Measurements from ENCODE around the gene PNPLA8.
"Not testable (repeated sequence)": the region's sequence is repeated elsewhere in the genome, so short reads cannot be mapped to it uniquely, and the experiment has no call there.

PNPLA8 gene

DNA sequence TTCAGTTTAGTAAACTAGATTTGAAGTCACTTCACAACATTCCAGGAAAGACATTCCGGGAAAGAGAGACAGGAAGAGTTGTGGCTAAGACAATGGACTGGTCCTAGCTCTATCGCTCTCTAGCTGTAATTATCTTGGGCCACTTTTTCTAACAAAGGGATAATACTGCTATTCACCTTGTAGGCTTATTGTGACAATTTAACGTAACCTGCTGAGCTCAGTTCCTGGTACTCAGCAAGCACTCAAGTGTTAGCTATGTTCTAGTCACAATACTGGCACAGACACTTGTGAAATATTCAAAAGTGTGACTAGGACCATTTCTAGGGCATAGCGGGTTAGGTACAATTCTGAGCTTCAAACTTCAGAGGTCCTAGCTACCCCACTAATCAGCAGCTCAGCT lies 57.7 kb downstream of the PNPLA8 start:
- DNase-seq = no peak

DNA sequence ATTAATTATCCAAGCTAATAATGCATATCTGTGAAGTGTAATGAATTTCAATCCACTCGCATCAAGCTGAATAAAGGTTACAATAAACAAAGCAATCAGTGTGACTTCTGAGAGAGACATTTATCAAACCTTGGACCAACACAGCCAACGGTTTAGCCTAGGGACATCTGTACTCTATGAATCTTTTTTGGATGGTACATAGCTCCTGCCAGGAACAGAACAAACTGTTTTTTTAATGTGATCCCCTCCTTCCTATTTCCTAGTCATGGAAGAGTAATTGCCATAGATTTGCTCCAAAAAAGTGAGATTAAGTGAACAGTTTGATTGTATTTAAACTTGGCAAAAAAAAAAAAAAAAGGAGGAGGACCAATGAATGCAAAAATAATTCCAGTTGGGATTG lies 58.5 kb downstream of the PNPLA8 start:
- DNase-seq = no peak

DNA sequence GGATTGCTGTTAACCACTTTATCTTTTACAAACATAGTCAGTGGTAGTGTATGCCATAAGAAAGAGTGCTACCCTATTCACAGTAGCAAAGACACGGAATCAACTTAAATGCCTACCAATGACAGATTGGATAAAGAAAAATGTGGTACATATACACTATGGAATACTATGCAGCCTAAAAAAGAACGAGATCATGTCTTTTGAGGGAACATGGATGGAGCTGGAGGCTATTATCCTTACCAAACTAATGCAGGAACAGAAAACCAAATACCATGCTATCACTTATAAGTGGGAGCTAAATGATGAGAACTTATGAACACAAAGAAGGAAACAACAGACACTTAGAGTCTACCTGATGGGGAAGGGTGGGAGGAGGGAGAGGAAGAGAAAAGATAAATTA lies 59.6 kb downstream of the PNPLA8 start:
- not testable (repeated sequence) for DNase-seq

DNA sequence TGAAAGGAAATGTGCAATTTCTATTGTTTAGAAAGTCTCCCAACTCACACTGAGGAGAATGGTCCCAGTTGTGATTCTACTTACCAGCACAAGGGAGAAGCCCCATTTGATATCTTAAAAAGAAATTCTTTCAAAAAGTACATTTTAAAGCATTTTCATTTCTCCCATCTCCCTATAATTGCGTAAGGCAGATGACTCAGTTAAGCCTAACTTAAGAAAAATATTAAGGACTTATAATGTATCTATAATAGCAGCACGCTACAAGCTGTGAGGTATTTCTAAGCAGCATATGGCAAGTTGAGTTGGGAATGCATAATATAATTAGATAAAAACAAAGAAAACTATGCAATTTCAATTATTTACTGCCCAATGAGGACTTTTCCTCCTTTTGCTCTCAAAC lies 61.2 kb downstream of the PNPLA8 start:
- DNase-seq = no peak

DNA sequence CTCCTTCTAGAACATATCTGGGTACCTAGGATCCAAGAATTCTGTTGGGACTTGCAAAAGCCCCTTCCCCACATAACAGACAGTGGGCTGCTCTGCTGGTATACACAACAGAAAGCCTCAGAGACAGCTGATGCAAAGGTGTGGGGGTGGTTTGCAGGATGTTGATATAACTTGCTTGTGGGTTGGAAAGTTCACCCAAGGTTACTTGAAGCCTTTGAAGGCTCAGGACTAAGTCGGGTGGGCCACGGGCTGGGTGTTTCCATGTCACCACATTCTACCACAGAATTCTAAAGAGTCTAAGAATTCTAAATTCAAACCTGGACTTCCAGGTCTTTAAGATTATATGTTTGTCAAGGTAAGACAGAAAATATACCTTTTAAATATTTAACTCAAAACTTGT lies 62.3 kb downstream of the PNPLA8 start:
- DNase-seq = no peak

DNA sequence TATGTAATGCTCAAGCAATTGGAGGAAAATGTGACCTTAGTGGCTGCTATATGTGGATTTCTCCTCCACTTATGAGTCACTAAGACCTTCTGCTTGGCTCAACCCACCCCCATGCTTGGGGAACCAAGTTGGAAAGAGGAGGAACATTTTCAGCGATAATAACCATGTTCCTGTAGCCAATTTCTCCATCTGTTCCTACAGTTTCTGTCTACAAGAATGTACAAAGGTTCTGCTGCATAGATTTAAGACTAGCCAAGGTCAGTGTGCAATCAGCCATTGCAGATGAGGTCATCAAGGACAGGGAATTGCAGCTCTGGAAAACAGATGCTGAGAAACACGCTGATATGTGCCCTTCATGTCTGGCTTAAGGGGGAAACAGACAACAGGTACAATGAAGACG lies 64.1 kb downstream of the PNPLA8 start:
- peak; percentile 96 for DNase-seq

DNA sequence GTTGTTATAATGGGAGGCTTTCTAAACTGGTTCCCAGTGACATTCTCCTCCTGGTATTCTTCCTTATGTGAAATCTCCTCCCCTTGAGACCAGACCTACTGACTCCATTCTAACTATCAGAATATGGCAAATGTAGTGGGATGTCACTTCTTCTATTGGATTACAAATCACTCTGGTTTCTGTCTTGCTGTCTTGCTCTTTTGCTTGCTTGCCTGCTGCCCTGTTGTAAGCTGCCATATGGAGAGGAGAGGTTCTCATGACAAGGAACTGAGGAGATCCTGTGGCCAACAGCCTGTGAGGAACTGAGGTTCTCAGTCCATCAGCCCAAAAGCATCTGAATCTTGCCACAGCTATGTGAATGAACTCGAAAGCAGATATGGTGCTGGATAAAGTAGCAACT lies 65.0 kb downstream of the PNPLA8 start:
- DNase-seq = peak; percentile 73

DNA sequence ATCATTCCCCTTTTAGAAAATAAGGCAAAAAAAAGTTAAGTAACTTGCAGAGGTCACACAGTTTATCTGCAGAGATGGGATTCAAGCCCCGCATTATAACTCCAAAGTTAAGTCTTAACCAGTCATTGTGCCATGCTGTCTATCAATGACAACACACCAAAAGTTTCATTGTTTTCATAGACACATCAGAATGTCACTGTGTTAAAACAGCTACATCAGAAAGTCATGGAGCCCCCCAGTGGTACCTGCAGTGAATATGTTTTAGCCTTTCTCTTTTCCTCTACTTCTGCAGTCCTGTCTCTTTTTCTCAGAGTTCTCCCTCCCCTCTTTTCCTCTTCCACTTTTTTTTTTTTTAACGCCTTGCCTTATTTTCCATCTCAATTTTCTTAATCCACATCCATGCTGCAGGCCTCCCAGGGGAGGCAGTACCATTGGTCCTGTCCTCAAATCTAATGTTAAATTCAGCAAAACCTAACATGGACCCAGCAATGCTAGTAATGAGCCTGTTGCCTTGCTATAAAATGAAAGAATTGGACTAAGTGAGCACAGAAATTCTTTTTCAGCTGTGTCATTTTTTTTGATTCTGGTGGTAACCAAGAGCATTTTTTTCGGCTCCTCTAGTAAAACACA lies 65.9 kb downstream of the PNPLA8 start:
- DNase-seq = peak; percentile 84

DNA sequence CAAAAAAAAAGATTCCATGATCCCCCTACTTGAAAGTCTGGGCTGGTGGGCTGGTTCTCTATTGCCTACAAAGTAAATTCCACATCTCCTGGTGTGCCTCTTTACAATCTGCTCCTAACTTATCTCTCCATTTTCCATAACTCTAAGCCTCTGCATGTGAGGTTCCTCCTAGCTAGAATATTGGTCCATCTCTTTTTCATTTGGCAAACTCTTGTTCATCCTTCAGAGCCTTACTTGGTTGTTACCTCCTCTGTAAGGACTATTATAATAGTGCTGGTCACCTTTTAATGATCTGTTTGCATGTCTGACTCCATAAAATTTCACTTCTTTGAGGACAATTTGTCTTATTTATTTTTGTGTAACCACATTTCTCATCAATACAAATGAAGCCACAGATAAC lies 68.1 kb downstream of the PNPLA8 start:
- no peak for DNase-seq

DNA sequence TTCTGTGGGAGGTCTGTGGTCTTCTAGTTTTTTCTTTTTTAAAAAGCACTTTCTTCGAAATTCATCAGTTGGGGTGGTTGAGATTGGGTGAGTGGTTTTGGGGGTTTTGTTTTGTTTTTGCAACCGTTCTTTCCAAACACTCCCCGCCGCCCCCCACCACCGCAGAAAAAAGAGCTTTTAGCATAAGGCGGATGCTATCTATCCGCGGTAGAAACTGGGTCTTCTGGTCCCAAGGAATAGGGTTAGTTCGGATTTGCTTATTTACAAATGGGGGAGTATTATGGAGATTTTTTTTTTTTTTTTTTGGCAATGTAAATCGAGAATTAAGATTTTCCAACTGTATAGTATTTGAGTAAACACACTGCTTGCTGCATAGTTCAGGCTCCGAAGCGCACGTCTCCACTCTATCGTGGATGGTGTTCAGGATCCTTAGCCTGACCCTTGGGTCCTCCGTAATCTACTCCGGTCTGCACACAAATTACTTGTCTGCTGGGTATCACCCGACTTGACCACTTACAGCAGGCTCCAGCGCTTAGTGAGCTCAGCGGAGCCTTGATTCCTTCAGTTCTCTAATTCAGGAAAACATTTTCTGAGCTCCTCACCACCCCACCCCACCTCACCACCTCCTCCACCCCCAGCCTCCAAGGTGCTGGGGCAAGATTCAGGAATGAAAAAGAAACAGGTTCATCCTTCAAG lies 68.9 kb downstream of the PNPLA8 start:
- DNase-seq = no peak

DNA sequence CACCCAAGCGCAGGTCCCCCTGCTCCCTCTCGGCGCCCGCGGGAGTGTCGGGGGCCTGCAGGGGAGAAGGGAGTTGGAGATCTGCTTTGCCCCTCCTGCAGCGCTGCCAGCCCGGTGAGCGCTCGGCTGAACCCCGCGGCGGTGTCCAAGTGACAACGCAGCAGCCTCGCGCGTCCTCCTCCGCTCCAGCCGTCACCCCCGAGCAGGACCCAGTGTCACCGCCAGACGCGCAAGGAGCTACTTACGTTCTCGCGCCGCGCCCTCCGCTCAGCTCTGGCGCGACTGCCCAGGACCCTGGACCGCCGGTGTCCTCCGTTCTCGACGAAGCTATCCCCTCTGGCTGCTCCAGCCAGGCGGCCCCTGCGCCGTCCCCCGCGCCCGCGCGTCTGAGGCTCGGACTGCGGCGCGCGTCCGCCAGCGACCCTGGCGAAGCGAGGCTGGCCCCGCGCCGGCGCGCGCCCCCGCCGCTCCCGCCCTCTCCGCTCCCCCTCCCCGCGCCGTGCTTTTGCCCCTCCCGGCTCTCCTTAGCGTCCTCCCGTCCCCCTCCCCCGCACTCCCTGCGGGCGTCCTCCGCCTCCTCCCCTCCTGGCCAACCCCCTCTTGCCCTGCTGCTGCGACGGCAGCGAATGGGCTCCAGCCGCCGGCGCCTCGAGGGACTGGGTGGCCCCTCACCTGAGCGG lies 69.8 kb downstream of the PNPLA8 start, which contains the start of gene NRCAM:
Gene NRCAM, minus strand, starts transcription at position 439 of the 680 bp plus-strand sequence. CDS start 216,372 bp downstream, outside the sequence.
- peak; percentile 64 for DNase-seq

DNA sequence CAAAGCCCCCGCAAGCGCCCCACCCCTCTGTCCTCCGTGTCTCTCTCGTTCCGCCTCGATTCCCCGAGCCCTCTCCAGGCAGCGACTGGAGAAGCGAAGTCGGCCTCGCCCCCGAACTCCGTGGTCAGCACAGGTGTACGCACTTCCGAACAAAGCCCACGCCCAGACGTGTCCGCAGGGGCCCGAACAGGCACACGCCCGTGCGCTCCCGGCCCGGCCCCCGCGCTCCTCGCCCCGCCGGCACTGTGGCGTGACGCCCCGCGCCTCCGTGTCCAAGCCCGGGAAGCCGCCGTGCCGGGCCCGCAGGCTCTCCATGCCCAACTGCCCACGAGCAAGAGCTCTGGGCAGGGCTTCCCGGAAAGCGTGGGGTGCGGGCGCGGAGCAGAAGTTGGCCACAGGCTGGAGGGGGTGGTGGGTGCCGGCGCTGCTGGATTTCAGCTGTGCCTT lies 70.4 kb downstream of the PNPLA8 start:
- no peak for DNase-seq

DNA sequence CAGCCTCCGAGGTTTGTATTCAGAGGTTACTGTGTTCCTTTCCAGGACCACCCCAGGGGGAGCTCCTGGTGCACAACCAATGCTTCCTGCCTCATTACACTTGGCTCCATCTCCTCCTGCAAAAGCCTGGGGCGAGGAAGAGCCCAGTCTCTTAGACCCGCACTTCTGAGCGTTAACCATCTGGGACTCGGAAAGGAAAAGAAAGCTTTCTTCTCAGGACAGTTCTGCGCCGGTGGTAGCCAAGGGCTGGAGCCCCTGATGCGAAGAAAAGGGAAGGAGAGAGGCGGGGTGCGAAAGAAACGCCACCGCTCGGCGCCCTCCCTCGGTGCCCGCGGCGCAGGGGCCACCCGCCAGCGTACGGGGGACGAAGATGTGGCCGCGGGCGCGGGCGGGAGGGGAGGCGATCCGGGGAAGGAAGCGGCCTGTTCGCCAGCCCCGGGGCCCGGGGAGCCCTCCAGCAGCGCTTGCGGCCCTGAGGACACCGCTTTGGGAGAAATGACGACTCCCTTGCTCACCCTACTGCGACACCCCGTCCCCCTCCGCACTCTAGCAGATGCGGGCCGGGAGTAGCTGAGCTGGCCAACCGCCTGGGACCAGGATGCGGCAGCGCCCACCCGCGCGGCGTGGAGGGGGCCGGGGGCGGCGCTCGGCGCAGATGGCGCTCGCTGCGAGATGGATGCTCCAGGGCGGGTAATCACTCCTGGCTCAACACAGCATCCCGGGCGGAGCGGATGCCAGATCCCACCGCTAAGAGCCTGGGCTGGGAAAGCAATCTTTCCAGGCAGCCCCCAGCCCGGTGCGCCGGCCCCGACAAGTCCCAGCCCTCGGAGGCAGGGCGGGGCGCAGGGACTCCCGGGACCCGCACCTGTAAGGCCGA lies 71.0 kb downstream of the PNPLA8 start:
- DNase-seq = peak; percentile 84

DNA sequence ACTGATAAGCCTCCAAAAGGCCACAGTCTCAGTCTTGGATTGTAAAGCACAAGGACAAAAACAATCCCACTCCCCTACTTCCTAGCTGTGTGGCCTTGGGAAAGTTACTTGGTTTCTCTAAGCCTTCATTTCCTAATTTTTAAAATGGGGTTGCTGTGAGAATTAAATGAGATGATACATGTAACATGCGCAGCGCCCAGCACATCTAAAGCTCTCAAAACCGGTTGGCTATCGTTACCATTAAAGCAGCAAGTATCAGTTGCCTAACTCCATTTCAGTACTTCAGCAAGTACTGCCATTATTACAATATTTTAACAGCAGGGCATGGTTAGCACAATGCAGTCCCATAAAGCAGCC lies 71.6 kb downstream of the PNPLA8 start:
- no peak for DNase-seq

DNA sequence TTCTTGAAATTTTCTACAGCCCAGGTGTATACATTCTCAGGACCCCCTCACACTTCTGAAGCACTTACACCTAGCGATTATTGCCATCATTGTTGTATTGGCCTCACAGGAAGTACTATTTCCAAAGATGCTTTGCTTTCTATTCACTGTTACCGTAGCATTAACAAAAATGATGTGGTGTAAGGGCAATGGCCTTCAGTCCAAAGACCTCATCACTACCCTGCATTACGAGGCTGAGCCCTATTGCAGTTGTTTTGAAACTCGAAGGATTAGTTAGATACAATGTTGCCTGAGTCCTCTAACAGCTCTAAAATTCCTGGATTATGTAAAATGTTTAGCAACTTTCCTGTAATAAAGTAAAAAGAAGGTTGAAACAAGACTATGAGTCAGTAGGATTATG lies 72.6 kb downstream of the PNPLA8 start:
- no peak for DNase-seq

DNA sequence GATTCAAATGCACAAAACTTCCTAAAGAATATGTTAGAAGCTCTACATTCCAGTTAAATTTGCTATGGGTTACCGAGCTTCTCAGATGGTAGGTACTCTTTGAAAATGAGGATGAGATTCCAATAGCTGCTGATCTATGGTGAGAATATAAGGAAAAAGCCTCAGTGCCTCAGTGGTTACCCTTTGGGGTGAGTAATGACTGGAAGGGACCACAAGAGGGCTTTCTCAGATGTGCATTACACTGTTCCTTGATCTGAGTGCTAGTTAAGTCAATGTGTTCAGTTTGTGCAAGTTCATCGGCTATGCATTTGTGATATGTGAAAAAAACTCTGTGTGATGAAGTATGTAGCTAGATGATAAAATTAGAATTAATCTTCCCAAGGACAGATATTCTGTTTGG lies 73.2 kb downstream of the PNPLA8 start:
- peak; percentile 56 for DNase-seq

DNA sequence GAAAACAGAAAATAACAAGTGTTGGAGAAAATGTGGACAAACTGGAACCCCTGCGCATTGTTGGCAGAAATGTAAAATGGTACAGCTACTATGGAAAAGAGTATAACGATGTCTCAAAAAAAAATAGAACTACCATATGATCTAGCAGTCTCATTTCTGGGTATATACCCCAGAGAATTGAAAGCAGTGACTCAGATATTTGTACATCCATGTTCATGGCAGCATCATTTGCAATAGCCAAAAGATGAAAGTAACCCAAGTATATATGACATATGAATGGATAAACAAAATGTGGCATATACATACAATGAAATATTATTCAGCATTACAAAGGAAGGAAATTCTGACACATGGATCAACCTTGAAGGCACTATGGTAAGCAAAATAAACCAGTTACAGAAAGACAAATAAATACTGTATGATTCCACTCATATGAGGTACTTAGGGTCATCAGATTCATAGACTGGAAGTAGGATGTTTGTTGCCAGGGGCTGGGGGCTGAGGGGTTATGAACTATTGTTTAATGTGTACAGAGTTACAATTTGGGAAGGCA lies 74.6 kb downstream of the PNPLA8 start:
- DNase-seq = no peak

DNA sequence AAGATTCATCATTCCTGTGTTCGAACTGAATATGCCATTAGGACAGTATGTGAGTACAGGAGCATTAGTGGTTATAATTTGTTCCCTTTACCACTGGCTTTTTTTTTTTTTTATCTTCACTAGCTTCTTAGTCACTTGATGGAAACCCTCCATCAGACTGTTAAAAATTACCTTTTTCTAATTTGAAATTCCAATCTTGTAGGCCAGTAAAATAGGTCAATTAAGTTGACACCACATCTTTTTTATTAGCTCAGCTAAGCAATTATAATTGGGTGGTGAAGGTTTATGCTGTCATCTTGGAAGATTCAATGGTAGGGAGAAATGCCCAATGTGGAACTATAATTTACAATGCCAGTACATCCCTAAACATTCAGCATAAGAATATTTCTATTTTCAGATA lies 75.8 kb downstream of the PNPLA8 start:
- no peak for DNase-seq

DNA sequence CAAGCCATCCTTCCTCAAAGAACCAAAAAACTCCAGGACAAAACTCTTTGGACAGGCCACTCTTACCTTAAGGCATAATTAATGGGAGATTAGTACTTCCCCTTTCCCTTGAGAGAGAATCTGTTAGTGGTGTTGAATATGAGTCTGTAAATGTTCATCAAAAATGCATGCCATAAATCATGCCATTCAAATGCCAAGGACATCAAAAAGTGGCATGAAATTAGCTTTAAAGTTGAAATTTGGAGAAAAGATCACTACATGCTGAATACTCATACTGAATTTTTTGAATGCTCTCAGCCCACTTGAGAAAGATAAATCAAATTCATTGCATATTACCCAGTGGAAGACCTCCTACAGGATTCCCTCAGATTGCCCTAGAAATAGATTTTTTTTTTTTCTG lies 76.4 kb downstream of the PNPLA8 start:
- DNase-seq = no peak

DNA sequence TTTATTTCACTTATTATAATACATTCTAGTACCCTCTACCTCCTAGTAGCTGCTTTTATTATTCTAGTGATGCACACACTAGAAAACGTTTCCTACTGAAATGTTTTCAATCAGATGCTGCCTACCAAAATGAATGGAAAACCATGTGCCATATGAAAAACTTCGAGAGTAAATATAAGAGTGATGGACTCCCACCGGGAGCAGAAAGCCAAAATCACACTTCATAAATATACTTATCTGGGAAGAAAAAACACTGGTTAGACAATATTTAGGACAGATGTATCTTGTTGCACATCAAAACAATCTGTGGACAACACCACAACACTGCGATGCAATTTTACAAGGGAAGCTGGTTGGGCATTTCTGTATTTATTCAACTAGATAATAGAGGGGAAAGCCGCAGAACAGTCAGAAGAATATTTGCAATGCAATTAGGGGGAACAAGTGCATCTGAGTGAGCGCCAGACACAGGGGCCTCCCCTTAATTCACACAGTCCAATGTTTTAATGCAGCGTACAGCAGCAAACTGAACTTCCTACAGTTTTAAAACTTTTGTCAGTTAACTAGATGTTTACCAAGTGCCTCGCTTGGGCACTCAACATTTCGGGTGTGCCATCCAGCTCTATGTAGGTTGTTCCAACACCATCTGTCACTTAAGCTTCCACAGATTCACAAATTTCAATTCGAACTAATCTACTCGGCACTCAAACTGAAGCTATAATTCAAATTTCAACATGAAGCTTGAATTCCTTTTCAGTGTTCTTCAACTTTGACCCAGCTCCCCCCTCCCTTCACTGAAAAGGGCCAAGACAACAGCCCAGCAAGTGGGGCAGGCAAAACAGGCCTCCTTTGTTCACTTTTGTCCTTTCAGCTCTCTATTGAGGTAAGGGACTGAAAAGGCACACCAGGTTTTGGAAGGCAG lies 77.1 kb downstream of the PNPLA8 start:
- DNase-seq = peak; percentile 52

DNA sequence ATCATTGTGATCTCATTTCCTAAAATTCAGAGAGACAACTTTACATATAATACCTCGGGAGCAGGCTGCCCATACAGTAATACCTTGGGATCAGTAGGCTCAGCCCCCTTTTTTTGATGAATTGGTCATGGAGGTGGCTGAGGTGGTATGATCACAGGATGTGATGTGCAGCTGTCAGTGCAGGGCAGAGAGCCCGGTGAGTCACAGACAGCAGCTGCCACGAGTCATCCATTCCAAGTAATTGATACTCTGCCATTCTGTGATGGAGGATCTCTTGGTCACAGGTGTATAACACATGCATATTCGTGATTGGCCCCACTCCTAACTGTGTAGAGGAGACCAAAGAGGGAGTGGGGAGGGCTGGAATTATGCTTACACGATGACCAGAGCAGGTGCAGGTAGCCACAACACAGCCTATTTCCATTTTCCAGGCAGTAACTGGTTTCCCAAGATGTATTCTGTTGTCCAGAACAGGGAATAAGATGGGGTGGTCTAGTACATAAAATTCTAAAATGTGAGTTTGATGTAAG lies 83.8 kb downstream of the PNPLA8 start:
- DNase-seq = peak; percentile 27

All from NCI-H1694 (cell line).